HepG2 (cell line): ENCODE results near the gene BMP6. TPM values are rescaled to one million over a fixed set of nuclear protein-coding genes. Genes with fewer than 3 reads are reported as not detected.
A peak's percentile ranks its signal among the peaks of the same experiment; 100 is the strongest.

Source experiments
- KLF12 ChIP-seq: sonication (generic); formaldehyde crosslinking; IDR thresholded peaks from 2 replicates; pipeline ENCODE4 v1.4.0; 2020; ENCODE audit warnings: missing genetic modification reagents, borderline replicate concordance
- MAFG ChIP-seq: sonication (generic); formaldehyde crosslinking; IDR thresholded peaks from 2 replicates; pipeline ENCODE4 v1.5.1; 2020; ENCODE audit warnings: mild to moderate bottlenecking, missing genetic modification reagents
- MIER3 ChIP-seq: IDR thresholded peaks from 2 replicates; pipeline ENCODE4 v1.6.1; 2016; ENCODE audit warnings: missing compliant biosample characterization, borderline replicate concordance
- NCOA1 ChIP-seq: sonication (generic); formaldehyde crosslinking; IDR thresholded peaks from 2 replicates; pipeline ENCODE4 v1.9.0; 2021; ENCODE audit warnings: missing genetic modification reagents
- NFE2 ChIP-seq: sonication (generic); formaldehyde crosslinking; IDR thresholded peaks from 2 replicates; pipeline ENCODE4 v1.4.0; 2020; ENCODE audit warnings: missing genetic modification reagents
- PHF21A ChIP-seq: sonication (generic); formaldehyde crosslinking; IDR thresholded peaks from 2 replicates; pipeline ENCODE4 v1.5.0; 2020; ENCODE audit warnings: mild to moderate bottlenecking, missing genetic modification reagents
- YEATS4 ChIP-seq: sonication (generic); formaldehyde crosslinking; IDR thresholded peaks from 2 replicates; pipeline ENCODE4 v1.4.0; 2020; ENCODE audit warnings: missing genetic modification reagents, borderline replicate concordance
- ZFP36L1 ChIP-seq: sonication (generic); formaldehyde crosslinking; IDR thresholded peaks from 2 replicates; pipeline ENCODE4 v1.8.0; 2022; ENCODE audit warnings: mild to moderate bottlenecking, missing genetic modification reagents, moderate library complexity
- ZFP90 ChIP-seq: sonication (generic); formaldehyde crosslinking; IDR thresholded peaks from 2 replicates; pipeline ENCODE4 v1.8.0; 2022; ENCODE audit warnings: missing genetic modification reagents, mild to moderate bottlenecking, inconsistent platforms, borderline replicate concordance
- ZKSCAN8 ChIP-seq: IDR thresholded peaks from 2 replicates; pipeline ENCODE4 v1.6.1; 2016; ENCODE audit warnings: borderline replicate concordance, missing genetic modification reagents, missing compliant biosample characterization
- ZNF136 ChIP-seq: sonication (generic); formaldehyde crosslinking; IDR thresholded peaks from 2 replicates; pipeline ENCODE4 v1.8.1; 2022; ENCODE audit warnings: low read depth, mild to moderate bottlenecking, moderate library complexity, missing genetic modification reagents
- ZNF383 ChIP-seq: sonication (generic); formaldehyde crosslinking; IDR thresholded peaks from 2 replicates; pipeline ENCODE4 v1.4.0; 2020; ENCODE audit warnings: missing genetic modification reagents, mild to moderate bottlenecking, borderline replicate concordance
- ZNF775 ChIP-seq: sonication (generic); formaldehyde crosslinking; IDR thresholded peaks from 2 replicates; pipeline ENCODE4 v1.4.0; 2020; ENCODE audit warnings: missing genetic modification reagents, mild to moderate bottlenecking, moderate library complexity, borderline replicate concordance
- ZNF780A ChIP-seq: sonication (generic); formaldehyde crosslinking; IDR thresholded peaks from 2 replicates; pipeline ENCODE4 v1.8.0; 2022; ENCODE audit warnings: mild to moderate bottlenecking, missing genetic modification reagents, moderate library complexity
- polyA plus RNA-seq, 8 experiments: library from polyadenylated mRNA; depleted of rRNA in 3 of 8; stranded (reverse) in 7 of 8; unstranded in 1 of 8; fragments of >200 nt; fragmentation: Illumina TruSeq in 4 of 8; extraction: Trizol in 4 of 8; gene quantifications; 2 replicates each; pipeline versions ENCODE4 v1.2.1 to v1.2.3, GENCODE V29; 2011 to 2016; ENCODE audit warnings: low read depth in 4 of 8, missing spikeins in 1 of 8, mixed read lengths in 1 of 8; ENCODE audit not compliant: insufficient read depth in 1 of 8
- total RNA-seq, 5 experiments: library from RNA; depleted of rRNA; stranded (reverse); fragments of >200 nt; fragmentation: Illumina TruSeq; extraction: Trizol; gene quantifications; 2 replicates each; pipeline ENCODE4 v1.2.3, GENCODE V29; 2016; ENCODE audit warnings: low read depth in 1 of 5
- TF ChIP-seq, protein P1 (sequence below): sonication (generic); formaldehyde crosslinking; IDR thresholded peaks from 2 replicates; pipeline ENCODE4 v1.9.0; 2021; ENCODE audit warnings: missing genetic modification reagents, mild to moderate bottlenecking, borderline replicate concordance
- TF ChIP-seq, protein P2 (sequence below): sonication (generic); formaldehyde crosslinking; conservative IDR thresholded peaks from 2 replicates; pipeline ENCODE4 v1.4.0; 2020; ENCODE audit warnings: missing genetic modification reagents
- TF ChIP-seq, protein P3 (sequence below): sonication (generic); formaldehyde crosslinking; IDR thresholded peaks from 2 replicates; pipeline ENCODE4 v1.8.1; 2023; ENCODE audit warnings: missing genetic modification reagents, inconsistent platforms, borderline replicate concordance
- TF ChIP-seq, protein P4 (sequence below): sonication (generic); formaldehyde crosslinking; IDR thresholded peaks from 2 replicates; pipeline ENCODE4 v1.8.1; 2023; ENCODE audit warnings: missing genetic modification reagents, mild to moderate bottlenecking, borderline replicate concordance
- TF ChIP-seq, protein P5 (sequence below), 2 experiments: sonication (generic) in 1 of 2; formaldehyde crosslinking in 1 of 2; IDR thresholded peaks; 2 replicates each; pipeline versions ENCODE4 v1.4.0 to v1.6.1; 2016 to 2020; ENCODE audit warnings: borderline replicate concordance in 1 of 2, low read depth in 1 of 2, mild to moderate bottlenecking in 1 of 2, missing genetic modification reagents in 1 of 2

BMP6 gene
- total and polyA plus RNA-seq, 2 of the 13 experiments (the other 11 are each of a cell fraction or from before 2014, with no cell fraction given), result 0.09 to 0.18 TPM

DNA sequence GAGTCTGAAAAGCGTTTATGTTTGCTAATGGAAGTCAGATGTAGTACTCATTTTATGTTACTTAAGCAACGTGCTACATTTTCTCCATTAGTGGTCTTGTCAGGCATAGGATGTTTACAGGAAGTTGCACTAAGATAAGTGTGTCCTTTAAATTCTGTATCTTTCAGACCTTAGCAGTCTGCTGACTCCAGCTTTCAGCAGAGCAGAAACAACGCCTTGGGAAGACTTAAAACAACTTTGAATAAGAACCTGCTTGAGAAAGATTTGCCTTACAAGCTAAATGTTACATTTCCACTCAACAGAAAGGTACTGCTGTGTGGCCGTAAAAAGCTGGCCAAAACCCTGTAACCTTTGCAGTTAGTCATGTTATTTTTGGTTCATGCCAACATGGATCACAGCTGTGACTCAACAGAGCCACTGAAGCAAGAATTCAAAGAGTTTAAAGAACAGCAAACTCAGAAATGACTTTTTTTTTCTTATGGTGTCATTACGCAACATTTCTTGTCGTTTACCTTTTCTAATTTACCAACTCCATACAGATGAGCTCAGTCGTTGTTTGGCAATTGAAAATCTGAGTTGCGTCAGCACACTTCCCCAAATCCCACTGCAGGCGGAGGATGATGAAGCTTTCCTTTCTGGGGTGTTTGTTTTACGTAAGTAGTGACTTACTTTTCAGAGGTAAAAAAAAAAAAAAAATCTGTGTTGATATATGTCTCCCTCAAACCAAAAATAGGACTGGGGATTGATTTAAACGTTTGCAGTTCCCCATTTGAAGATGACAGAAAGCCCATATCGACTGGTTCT, 27.9 kb upstream of the BMP6 start (continued):
- TF ChIP-seq, protein P1, sequence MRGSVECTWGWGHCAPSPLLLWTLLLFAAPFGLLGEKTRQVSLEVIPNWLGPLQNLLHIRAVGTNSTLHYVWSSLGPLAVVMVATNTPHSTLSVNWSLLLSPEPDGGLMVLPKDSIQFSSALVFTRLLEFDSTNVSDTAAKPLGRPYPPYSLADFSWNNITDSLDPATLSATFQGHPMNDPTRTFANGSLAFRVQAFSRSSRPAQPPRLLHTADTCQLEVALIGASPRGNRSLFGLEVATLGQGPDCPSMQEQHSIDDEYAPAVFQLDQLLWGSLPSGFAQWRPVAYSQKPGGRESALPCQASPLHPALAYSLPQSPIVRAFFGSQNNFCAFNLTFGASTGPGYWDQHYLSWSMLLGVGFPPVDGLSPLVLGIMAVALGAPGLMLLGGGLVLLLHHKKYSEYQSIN (CRISPR knock-in tag), result no peak
- TF ChIP-seq KLF12 (CRISPR knock-in tag) (no peak), ZNF383 (CRISPR knock-in tag) (no peak), YEATS4 (no peak), ZNF775 (no peak), PHF21A (CRISPR knock-in tag) (no peak), ZNF136 (CRISPR knock-in tag) (no peak), ZFP90 (CRISPR knock-in tag) (no peak), MAFG (CRISPR knock-in tag) (no peak), NCOA1 (CRISPR knock-in tag) (no peak), MIER3 (peak; percentile 59; the same call in 1 of the 2 replicates), ZNF780A (CRISPR knock-in tag) (no peak), ZFP36L1 (peak; percentile 32; the same call in 1 of the 2 replicates), NFE2 (no peak), ZKSCAN8 (CRISPR knock-in tag) (no peak)
- TF ChIP-seq, protein P2, sequence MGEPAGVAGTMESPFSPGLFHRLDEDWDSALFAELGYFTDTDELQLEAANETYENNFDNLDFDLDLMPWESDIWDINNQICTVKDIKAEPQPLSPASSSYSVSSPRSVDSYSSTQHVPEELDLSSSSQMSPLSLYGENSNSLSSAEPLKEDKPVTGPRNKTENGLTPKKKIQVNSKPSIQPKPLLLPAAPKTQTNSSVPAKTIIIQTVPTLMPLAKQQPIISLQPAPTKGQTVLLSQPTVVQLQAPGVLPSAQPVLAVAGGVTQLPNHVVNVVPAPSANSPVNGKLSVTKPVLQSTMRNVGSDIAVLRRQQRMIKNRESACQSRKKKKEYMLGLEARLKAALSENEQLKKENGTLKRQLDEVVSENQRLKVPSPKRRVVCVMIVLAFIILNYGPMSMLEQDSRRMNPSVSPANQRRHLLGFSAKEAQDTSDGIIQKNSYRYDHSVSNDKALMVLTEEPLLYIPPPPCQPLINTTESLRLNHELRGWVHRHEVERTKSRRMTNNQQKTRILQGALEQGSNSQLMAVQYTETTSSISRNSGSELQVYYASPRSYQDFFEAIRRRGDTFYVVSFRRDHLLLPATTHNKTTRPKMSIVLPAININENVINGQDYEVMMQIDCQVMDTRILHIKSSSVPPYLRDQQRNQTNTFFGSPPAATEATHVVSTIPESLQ (CRISPR knock-in tag), result no peak
- TF ChIP-seq, protein P3, sequence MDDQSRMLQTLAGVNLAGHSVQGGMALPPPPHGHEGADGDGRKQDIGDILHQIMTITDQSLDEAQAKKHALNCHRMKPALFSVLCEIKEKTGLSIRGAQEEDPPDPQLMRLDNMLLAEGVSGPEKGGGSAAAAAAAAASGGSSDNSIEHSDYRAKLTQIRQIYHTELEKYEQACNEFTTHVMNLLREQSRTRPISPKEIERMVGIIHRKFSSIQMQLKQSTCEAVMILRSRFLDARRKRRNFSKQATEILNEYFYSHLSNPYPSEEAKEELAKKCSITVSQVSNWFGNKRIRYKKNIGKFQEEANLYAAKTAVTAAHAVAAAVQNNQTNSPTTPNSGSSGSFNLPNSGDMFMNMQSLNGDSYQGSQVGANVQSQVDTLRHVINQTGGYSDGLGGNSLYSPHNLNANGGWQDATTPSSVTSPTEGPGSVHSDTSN (CRISPR knock-in tag), result no peak
- TF ChIP-seq, protein P4, sequence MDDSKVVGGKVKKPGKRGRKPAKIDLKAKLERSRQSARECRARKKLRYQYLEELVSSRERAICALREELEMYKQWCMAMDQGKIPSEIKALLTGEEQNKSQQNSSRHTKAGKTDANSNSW, result no peak
- TF ChIP-seq, protein P5, sequence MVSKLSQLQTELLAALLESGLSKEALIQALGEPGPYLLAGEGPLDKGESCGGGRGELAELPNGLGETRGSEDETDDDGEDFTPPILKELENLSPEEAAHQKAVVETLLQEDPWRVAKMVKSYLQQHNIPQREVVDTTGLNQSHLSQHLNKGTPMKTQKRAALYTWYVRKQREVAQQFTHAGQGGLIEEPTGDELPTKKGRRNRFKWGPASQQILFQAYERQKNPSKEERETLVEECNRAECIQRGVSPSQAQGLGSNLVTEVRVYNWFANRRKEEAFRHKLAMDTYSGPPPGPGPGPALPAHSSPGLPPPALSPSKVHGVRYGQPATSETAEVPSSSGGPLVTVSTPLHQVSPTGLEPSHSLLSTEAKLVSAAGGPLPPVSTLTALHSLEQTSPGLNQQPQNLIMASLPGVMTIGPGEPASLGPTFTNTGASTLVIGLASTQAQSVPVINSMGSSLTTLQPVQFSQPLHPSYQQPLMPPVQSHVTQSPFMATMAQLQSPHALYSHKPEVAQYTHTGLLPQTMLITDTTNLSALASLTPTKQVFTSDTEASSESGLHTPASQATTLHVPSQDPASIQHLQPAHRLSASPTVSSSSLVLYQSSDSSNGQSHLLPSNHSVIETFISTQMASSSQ (IDR thresholded peaks at IDR 0.05; ENCODE audit: low read depth), result no peak
- TF ChIP-seq, protein P5 (CRISPR knock-in tag; IDR thresholded peaks at IDR 0.05; ENCODE audit: borderline replicate concordance), result no peak
